Liver (tissue), 9 donors: Measurements from ENCODE around the gene NIPAL3. TPM values are rescaled to one million over a fixed set of nuclear protein-coding genes. Genes with fewer than 3 reads are reported as not detected.
"Not testable (repeated sequence)": the region's sequence is repeated elsewhere in the genome, so short reads cannot be mapped to it uniquely, and the experiment has no call there.

Experiments
- DNase-seq: peaks from one replicate; pipeline ENCODE4 v3.0.0-alpha.2; 2017; ENCODE audit warnings: low spot score
- H3K27ac ChIP-seq, 2 donors: one replicate each; pipeline ENCODE4 v1.7.0; 2013; ENCODE audit warnings: inconsistent platforms in 2 of 2, low read length in 2 of 2, control low read depth in 1 of 2, low read depth in 1 of 2, mild to moderate bottlenecking in 1 of 2
- H3K27me3 ChIP-seq, 4 donors: one replicate each; pipeline versions ENCODE4 v1.6.1 to v1.7.0; 2013; ENCODE audit warnings: low read length in 3 of 4, inconsistent platforms in 1 of 4, mild to moderate bottlenecking in 1 of 4, moderate library complexity in 1 of 4; ENCODE audit not compliant: control insufficient read depth in 4 of 4, insufficient read depth in 4 of 4
- H3K36me3 ChIP-seq, 4 donors: one replicate each; pipeline versions ENCODE4 v1.6.1 to v1.7.0; 2013; ENCODE audit warnings: low read length in 3 of 4, mild to moderate bottlenecking in 3 of 4, low read depth in 1 of 4, moderate library complexity in 1 of 4; ENCODE audit not compliant: control insufficient read depth in 4 of 4, insufficient read depth in 3 of 4
- H3K4me1 ChIP-seq, 4 donors: one replicate each; pipeline versions ENCODE4 v1.6.1 to v1.7.0; 2013; ENCODE audit warnings: low read length in 3 of 4, mild to moderate bottlenecking in 3 of 4, moderate library complexity in 1 of 4; ENCODE audit not compliant: control insufficient read depth in 4 of 4, insufficient read depth in 4 of 4
- H3K4me3 ChIP-seq, 3 donors: one replicate each; pipeline versions ENCODE4 v1.6.1 to v1.7.0; 2013; ENCODE audit warnings: low read length in 3 of 3, control low read depth in 1 of 3, low read depth in 1 of 3, mild to moderate bottlenecking in 1 of 3
- H3K9ac ChIP-seq, 2 donors: one replicate each; pipeline ENCODE4 v1.7.0; 2013; ENCODE audit warnings: low read length in 2 of 2, mild to moderate bottlenecking in 2 of 2, moderate library complexity in 2 of 2, control low read depth in 1 of 2, low read depth in 1 of 2
- H3K9me3 ChIP-seq, 4 donors: one replicate each; pipeline versions ENCODE4 v1.6.1 to v1.7.0; 2013; ENCODE audit warnings: low read length in 3 of 4; ENCODE audit not compliant: control insufficient read depth in 4 of 4
- ATF3 ChIP-seq: IDR thresholded peaks from 2 replicates; pipeline ENCODE4 v1.6.1; 2016; ENCODE audit warnings: antibody characterized with exemption
- EGR1 ChIP-seq, 2 donors: IDR thresholded peaks; 2 replicates each; pipeline ENCODE4 v1.6.1; 2016 to 2018; ENCODE audit warnings: antibody characterized with exemption in 2 of 2, low read depth in 2 of 2
- FOXA1 ChIP-seq: IDR thresholded peaks from 2 replicates; pipeline ENCODE4 v1.6.1; 2016; ENCODE audit warnings: antibody characterized with exemption
- FOXA2 ChIP-seq: IDR thresholded peaks from 2 replicates; pipeline ENCODE4 v1.6.1; 2016; ENCODE audit warnings: antibody characterized with exemption
- GABPA ChIP-seq, 2 donors: IDR thresholded peaks in 1 of 2; conservative IDR thresholded peaks in 1 of 2; 2 replicates each; pipeline ENCODE4 v1.6.1; 2016; ENCODE audit warnings: antibody characterized with exemption in 2 of 2, mild to moderate bottlenecking in 1 of 2, moderate library complexity in 1 of 2
- HNF4A ChIP-seq, 2 donors: conservative IDR thresholded peaks; 2 replicates each; pipeline ENCODE4 v1.6.1; 2016; ENCODE audit warnings: antibody characterized with exemption in 2 of 2, mild to moderate bottlenecking in 2 of 2
- HNF4G ChIP-seq: IDR thresholded peaks from 2 replicates; pipeline ENCODE4 v1.6.1; 2016; ENCODE audit warnings: antibody characterized with exemption
- JUND ChIP-seq, 2 donors: IDR thresholded peaks; 2 replicates each; pipeline ENCODE4 v1.6.1; 2016; ENCODE audit warnings: antibody characterized with exemption in 2 of 2
- MAX ChIP-seq: IDR thresholded peaks from 2 replicates; pipeline ENCODE4 v1.6.1; 2016; ENCODE audit warnings: antibody characterized with exemption
- NR2F2 ChIP-seq: IDR thresholded peaks from 2 replicates; pipeline ENCODE4 v1.6.1; 2016; ENCODE audit warnings: antibody characterized with exemption
- RAD21 ChIP-seq, 2 donors: IDR thresholded peaks; 2 replicates each; pipeline ENCODE4 v1.6.1; 2016; ENCODE audit warnings: antibody characterized with exemption in 2 of 2, mild to moderate bottlenecking in 2 of 2
- SP1 ChIP-seq: IDR thresholded peaks from 2 replicates; pipeline ENCODE4 v1.6.1; 2018; ENCODE audit warnings: antibody characterized with exemption, mild to moderate bottlenecking
- TAF1 ChIP-seq: conservative IDR thresholded peaks from 2 replicates; pipeline ENCODE4 v1.6.1; 2016; ENCODE audit warnings: antibody characterized with exemption, mild to moderate bottlenecking
- YY1 ChIP-seq: IDR thresholded peaks from 2 replicates; pipeline ENCODE4 v1.6.1; 2016; ENCODE audit warnings: antibody characterized with exemption, mild to moderate bottlenecking
- ZBTB33 ChIP-seq: IDR thresholded peaks from 2 replicates; pipeline ENCODE4 v1.6.1; 2016; ENCODE audit warnings: antibody characterized with exemption
- WGBS: extraction: QIAGEN DNeasy Blood & Tissue Kit; methylation state at CpG from one replicate; pipeline ENCODE4 v1.1.7; 2013; 5-methylcytosine and 5-hydroxymethylcytosine counted together
- polyA plus RNA-seq, 2 donors: library from polyadenylated mRNA; stranded (reverse) in 1 of 2; unstranded in 1 of 2; fragments of 200-250 nt in 1 of 2; fragments of >200 nt in 1 of 2; fragmentation: Nextera tagmentation in 1 of 2; extraction: Ambion mirVana in 1 of 2; gene quantifications; one replicate each; pipeline versions ENCODE4 v1.2.1 to v1.2.3, GENCODE V29; 2013 to 2015
- total RNA-seq, 2 donors: library from RNA; depleted of rRNA; stranded (reverse); fragments of >200 nt; gene quantifications; one replicate each; pipeline ENCODE4 v1.2.3, GENCODE V29; 2014
- TF ChIP-seq, protein P1 (sequence below): IDR thresholded peaks from 2 replicates; pipeline ENCODE4 v1.6.1; 2016; ENCODE audit warnings: antibody characterized with exemption, mild to moderate bottlenecking
- donor health status: healthy.
- donor health status: healthy.
- donor health status: healthy.
- donor health status: healthy.
- donor health status: healthy.

NIPAL3 gene
- total and polyA plus RNA-seq, 4 donors = 3.0 to 12.0 (median 6.0) TPM

DNA sequence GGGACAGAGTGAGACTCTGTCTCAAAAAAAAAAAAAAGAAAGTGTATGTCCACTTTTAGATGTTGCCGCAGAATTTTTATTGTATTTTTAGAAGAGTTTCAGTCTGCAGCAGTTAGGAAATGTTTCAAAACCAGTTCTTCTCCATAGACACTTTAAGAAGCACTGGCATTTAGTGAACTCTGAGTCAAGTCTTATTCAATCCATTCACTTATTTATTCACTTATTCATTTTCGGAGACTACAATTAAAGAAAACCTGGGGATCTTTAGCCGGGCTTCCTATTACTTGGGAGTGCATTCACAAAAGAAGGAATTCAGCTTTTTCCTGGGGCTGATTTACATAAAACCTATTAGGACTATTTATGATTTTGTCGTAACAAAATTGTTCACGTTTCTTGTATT lies 99.3 kb downstream of the NIPAL3 start:
- WGBS = 94% methylated on average over 5 of the region's 5 CpGs
- no peak for TF ChIP-seq HNF4G
- no peak for TF ChIP-seq TAF1
- TF ChIP-seq NR2F2 = no peak
- Histone ChIP-seq H3K27ac (no peak overlapping the region), H3K4me3 (no peak overlapping the region), H3K9me3 (no peaks in the 10 kb centered on the region), H3K36me3 (no peaks in the 10 kb centered on the region), H3K27me3 (no peaks in the 10 kb centered on the region), H3K9ac (no peak overlapping the region), H3K4me1 (no peaks in the 10 kb centered on the region)
- no peak for DNase-seq

GRCh38 chr1:24515671-24516209 lies 100.1 kb downstream of the NIPAL3 start:
- H3K9me3 ChIP-seq, H3K36me3 ChIP-seq, H3K27ac ChIP-seq, H3K9ac ChIP-seq, H3K27me3 ChIP-seq, DNase-seq, H3K4me3 ChIP-seq, H3K4me1 ChIP-seq: not testable (repeated sequence)
- 95% methylated on average over 14 of the region's 14 CpGs for WGBS

- H3K27me3 ChIP-seq = no peaks in the 10 kb centered on the region
- no peak overlapping the region for H3K4me3 ChIP-seq
- no peaks in the 10 kb centered on the region for H3K36me3 ChIP-seq
- no peaks in the 10 kb centered on the region for H3K9me3 ChIP-seq
- H3K9ac ChIP-seq = no peak overlapping the region
- no peaks in the 10 kb centered on the region for H3K4me1 ChIP-seq
- no peak for TF ChIP-seq SP1
- TF ChIP-seq ZBTB33 = no peak
- TF ChIP-seq EGR1 (IDR thresholded peaks at IDR 0.05; ENCODE audit: low read depth in 2 of 2) = no peak
- TF ChIP-seq ATF3 = no peak
- TF ChIP-seq FOXA1 = no peak
- no peak for TF ChIP-seq YY1
- TF ChIP-seq FOXA2 = no peak
- TF ChIP-seq MAX = no peak
- TF ChIP-seq HNF4G = no peak
- no peak for TF ChIP-seq GABPA (IDR thresholded peaks at IDR 0.05 in 1 of 2, conservative IDR thresholded peaks at IDR 0.05 in 1 of 2)
- no peak for TF ChIP-seq RAD21 (IDR thresholded peaks at IDR 0.05)
- TF ChIP-seq, protein P1, sequence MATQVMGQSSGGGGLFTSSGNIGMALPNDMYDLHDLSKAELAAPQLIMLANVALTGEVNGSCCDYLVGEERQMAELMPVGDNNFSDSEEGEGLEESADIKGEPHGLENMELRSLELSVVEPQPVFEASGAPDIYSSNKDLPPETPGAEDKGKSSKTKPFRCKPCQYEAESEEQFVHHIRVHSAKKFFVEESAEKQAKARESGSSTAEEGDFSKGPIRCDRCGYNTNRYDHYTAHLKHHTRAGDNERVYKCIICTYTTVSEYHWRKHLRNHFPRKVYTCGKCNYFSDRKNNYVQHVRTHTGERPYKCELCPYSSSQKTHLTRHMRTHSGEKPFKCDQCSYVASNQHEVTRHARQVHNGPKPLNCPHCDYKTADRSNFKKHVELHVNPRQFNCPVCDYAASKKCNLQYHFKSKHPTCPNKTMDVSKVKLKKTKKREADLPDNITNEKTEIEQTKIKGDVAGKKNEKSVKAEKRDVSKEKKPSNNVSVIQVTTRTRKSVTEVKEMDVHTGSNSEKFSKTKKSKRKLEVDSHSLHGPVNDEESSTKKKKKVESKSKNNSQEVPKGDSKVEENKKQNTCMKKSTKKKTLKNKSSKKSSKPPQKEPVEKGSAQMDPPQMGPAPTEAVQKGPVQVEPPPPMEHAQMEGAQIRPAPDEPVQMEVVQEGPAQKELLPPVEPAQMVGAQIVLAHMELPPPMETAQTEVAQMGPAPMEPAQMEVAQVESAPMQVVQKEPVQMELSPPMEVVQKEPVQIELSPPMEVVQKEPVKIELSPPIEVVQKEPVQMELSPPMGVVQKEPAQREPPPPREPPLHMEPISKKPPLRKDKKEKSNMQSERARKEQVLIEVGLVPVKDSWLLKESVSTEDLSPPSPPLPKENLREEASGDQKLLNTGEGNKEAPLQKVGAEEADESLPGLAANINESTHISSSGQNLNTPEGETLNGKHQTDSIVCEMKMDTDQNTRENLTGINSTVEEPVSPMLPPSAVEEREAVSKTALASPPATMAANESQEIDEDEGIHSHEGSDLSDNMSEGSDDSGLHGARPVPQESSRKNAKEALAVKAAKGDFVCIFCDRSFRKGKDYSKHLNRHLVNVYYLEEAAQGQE = no peak
- no peak for TF ChIP-seq NR2F2
- TF ChIP-seq TAF1 = no peak
- TF ChIP-seq JUND (IDR thresholded peaks at IDR 0.05) = no peak
- TF ChIP-seq HNF4A (conservative IDR thresholded peaks at IDR 0.05) = no peak
- WGBS = 92% methylated on average over 12 of the region's 12 CpGs
- DNase-seq = no peak
- no peak overlapping the region for H3K27ac ChIP-seq
These were observed 100.9 kb downstream of the NIPAL3 start for GRCh38 chr1:24516506-24516905.
